Skin epidermis (tissue), 12 donors: ENCODE data around the gene PLA2R1.

ENCODE experiments used
- H3K27ac ChIP-seq, 21 experiments: fragments of 200-600 bp; sonication (generic) in 11 of 21; one replicate each; pipeline ENCODE4 v1.5.0; 2020; ENCODE audit warnings: mild to moderate bottlenecking in 3 of 21, inconsistent platforms in 2 of 21, moderate library complexity in 2 of 21
- H3K4me3 ChIP-seq, 7 experiments: fragments of 200-600 bp; sonication (generic) in 2 of 7; one replicate each; pipeline ENCODE4 v1.5.0; 2020; ENCODE audit warnings: inconsistent platforms in 2 of 7, mild to moderate bottlenecking in 2 of 7, moderate library complexity in 1 of 7

The PLA2R1 gene

GRCh38 chr2:160068906-160069305, 6.5 kb upstream of the PLA2R1 start:
- Histone ChIP-seq H3K27ac (no peak overlapping the region), H3K4me3 (no peak overlapping the region)

- no peak overlapping the region for H3K4me3 ChIP-seq
- H3K27ac ChIP-seq, result no peak overlapping the region
Measured at GRCh38 chr2:160064916-160065315, 2.5 kb upstream of the PLA2R1 start.

- no peak overlapping the region for H3K27ac ChIP-seq
- no peak overlapping the region for H3K4me3 ChIP-seq
Measured at GRCh38 chr2:160063879-160064612, 1.6 kb upstream of the PLA2R1 start.

DNA sequence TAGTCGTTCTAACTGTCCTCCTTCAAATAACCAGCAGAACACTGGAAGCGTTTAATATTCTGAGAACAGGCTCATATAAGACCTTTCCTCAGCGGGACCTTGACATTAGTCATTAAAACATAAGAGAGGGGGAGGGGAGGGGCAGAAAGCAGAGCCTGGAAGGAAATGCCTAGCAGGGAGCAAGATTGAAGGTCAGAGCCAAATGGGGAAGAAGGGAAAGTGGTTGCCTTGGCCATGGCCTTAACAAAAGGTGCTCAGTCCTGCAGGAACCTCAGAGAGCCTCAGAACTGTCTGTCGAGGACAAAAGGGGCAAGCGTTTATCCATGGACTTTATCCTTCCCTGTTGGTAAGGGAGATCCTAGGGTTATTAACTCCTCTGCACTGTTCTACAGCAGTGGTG, 856 bp upstream of the PLA2R1 start:
- H3K4me3 ChIP-seq, result no peak overlapping the region

GRCh38 chr2:160061944-160062291, 497 bp downstream of the PLA2R1 start:
- Histone ChIP-seq H3K27ac (peak overlapping the region; percentile 21 to 86 (median 76)), H3K4me3 (peak overlapping the region; percentile 49 to 76 (median 61))

More for the DNA sequence above, 856 bp upstream of the PLA2R1 start:
- peak overlapping the region in 9 of 21 experiments; percentile 13 to 84 (median 74) for H3K27ac ChIP-seq

- Histone ChIP-seq H3K4me3 (peak overlapping the region; percentile 49 to 76 (median 61)), H3K27ac (peak overlapping the region in 18 of 21 experiments; percentile 38 to 86 (median 79))
Measured at GRCh38 chr2:160061533-160061932, 882 bp downstream of the PLA2R1 start.

DNA sequence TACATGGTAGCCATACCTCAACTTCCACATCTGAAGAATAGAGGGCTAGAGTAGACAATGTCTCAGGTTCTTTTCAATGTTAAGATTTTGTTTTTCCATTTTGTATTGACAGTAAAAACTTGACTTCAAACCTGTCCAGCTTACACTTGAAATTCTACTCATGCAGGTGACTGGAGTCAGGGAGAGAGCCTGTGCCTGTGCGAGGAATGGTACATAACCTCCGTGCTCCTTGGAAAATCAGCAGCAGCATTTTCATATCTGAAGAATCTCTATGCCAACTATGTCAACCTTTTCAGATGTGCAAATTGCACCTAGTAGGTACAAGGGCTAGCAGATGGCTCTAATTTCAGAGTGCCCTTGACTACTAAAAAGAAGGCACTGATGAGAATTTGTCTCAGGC, 2.1 kb downstream of the PLA2R1 start:
- Histone ChIP-seq H3K4me3 (no peak overlapping the region), H3K27ac (no peak overlapping the region)

DNA sequence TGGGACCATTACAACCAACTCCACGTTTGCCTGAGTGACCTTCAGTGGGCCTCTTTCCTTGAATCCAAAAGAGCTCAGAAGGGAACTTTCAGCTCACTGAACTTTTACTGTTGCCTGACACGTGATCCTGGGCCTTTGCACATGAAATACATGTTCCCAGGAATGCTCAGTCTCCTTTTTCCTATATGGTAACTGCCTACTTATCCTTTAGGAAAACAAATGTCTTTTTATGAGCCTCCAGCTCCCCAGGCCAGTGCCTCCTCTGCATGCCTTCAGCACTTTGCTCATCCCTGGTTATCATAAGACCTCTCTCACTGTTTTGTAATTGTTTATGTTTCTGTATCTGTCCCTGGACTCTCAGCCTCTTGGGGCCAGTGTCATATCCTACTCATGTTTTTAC, 5.1 kb downstream of the PLA2R1 start:
- H3K4me3 ChIP-seq, result no peak overlapping the region
- no peak overlapping the region for H3K27ac ChIP-seq

GRCh38 chr2:160055726-160056108, 6.7 kb downstream of the PLA2R1 start:
- H3K4me3 ChIP-seq, result no peak overlapping the region
- no peak overlapping the region for H3K27ac ChIP-seq

DNA sequence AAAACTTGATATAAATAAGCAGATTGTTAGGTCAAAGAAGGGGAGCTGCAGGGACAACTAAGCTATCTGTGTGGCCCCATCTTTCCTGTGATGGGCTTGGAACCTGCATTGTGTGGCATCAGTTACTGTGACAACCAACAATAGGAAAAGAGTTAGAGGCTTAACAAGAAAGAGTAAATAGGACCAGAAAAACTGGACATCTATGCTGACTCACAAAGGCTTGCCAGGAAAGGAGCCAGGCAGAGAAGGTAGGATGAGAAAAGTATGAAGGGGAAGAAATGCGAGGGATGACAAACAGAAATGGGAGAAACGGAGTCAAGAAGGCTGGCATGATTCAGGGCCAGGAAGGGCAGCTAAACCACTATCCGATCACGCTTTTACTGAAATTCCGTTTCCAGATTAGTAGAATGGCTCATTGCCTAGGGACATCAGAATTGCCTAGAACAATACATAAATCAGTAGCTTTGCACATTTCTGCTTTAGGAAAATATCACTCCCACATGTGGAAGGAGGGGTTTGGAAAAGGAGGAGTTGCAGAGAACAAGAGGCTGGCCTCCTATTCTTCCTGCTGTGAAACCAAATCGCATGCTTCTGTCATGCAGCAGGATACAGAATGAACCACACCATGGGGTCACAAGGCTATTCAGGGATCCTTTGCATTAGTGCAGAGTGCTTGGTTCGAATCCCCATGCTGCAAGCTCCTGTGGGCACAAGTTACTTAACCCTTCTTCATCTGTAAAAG, 7.3 kb downstream of the PLA2R1 start:
- H3K4me3 ChIP-seq, result no peak overlapping the region
- peak overlapping the region in 1 of 21 experiments; percentile 41 for H3K27ac ChIP-seq

GRCh38 chr2:160053946-160054345, 8.5 kb downstream of the PLA2R1 start:
- Histone ChIP-seq H3K4me3 (no peak overlapping the region), H3K27ac (no peak overlapping the region)

- Histone ChIP-seq H3K4me3 (no peak overlapping the region), H3K27ac (peak overlapping the region in 2 of 21 experiments; percentile 30 to 53)
Measured at GRCh38 chr2:160052531-160052930, 9.9 kb downstream of the PLA2R1 start.

DNA sequence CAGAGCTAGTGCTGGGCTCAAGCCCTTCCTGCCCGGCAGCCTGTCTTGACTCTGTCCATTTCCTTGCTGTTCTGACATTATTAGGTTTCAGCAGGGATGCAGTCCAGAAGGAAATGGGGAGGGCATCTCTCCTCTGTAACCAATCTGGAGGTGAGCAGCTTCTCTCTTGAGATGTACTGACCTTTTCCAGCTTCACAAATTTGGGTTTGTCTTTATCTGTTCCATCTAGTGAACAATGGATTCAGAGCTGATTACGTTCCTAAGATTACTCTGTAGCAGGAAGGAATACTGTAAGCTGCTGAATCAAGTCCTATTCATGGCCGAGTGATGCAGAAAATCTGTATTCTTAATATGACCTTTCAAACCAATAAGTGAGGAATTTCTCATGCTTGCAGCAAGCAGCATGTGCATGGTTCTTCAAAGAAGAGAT, 11.0 kb downstream of the PLA2R1 start:
- peak overlapping the region in 2 of 21 experiments; percentile 30 to 80 for H3K27ac ChIP-seq
- H3K4me3 ChIP-seq, result no peak overlapping the region

DNA sequence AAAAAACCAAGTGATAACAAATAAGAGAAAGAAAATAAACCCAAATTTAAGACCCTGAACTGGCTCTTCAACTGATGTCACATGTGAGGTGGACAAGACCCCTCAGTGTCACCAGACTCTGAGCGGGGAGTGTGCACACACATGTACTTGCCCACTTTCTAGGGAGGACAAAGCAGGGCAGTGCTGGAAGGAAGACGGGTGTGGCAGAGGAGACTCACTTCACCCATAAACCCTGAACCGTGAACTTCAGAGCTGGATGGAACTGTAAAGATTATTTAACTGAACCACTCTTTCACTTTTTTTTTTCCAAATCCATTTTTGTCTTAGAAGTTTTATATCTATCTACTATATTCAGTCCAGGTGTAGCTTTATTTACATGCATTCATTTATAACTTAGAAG, 12.3 kb downstream of the PLA2R1 start:
- no peak overlapping the region for H3K4me3 ChIP-seq
- H3K27ac ChIP-seq, result no peak overlapping the region

- Histone ChIP-seq H3K27ac (no peak overlapping the region), H3K4me3 (no peak overlapping the region)
Measured at GRCh38 chr2:160045703-160046210, 16.7 kb downstream of the PLA2R1 start.

DNA sequence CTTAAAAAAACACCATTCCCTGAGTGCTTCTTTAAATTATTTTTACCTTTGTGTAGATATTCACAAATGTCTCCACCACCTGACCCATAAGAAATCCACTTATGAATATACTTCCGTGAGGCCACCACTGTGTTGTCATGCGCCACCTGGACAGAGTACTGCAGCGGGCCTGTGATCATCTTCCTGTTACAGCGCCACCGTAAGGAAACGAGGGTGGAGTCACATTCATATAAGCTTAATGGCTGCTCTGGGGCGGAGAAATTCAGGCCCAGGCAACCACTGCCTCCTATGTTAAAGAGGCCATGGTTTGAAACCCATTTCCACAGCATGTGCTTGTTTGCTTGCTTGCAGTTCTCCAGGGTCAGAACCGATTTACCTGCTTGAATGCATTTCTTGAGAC, 17.7 kb downstream of the PLA2R1 start:
- H3K4me3 ChIP-seq, result no peak overlapping the region
- no peak overlapping the region for H3K27ac ChIP-seq

- H3K27ac ChIP-seq, result no peak overlapping the region
- H3K4me3 ChIP-seq, result no peak overlapping the region
Measured at GRCh38 chr2:160043265-160043664, 19.1 kb downstream of the PLA2R1 start.

GRCh38 chr2:160042054-160042453, 20.4 kb downstream of the PLA2R1 start:
- H3K27ac ChIP-seq, result no peak overlapping the region
- H3K4me3 ChIP-seq, result no peak overlapping the region

DNA sequence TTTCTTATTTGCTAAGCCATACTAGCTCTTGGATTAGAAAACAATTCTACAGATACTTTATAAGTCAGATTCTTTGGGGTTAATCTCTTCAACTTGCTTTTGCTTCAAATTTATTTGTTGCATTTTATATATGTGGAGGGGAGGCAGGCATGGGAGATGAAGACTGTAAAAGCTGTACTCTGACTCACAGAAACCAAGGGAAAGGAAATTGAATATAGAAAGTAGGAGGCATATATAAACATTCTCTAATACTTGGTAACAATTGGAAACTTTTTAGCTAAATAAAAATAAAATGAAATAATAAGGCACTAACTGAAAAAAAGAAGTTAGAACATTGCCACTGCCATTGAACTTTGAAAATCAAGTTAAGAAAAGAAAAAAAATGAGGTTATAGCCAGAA, 21.3 kb downstream of the PLA2R1 start:
- no peak overlapping the region for H3K27ac ChIP-seq
- H3K4me3 ChIP-seq, result no peak overlapping the region

GRCh38 chr2:160039166-160039903, 23.1 kb downstream of the PLA2R1 start:
- Histone ChIP-seq H3K27ac (no peak overlapping the region), H3K4me3 (no peak overlapping the region)
